Activated CD8-positive, alpha-beta memory T cell treated with anti-CD3 and anti-CD28 coated beads for 36 hours (primary cell): Measurements from ENCODE around the gene YWHAH. TPM values are rescaled to one million over a fixed set of nuclear protein-coding genes. Genes with fewer than 3 reads are reported as not detected.

ENCODE experiments used
- CTCF ChIA-PET: fragments of 350-600 bp; sonication (Branson Sonifier 250); formaldehyde crosslinking; loops from one replicate; lab custom pipeline; 2021; ENCODE audit warnings: antibody characterized with exemption; lab: Charles Lee
- POLR2A ChIA-PET: fragments of 350-600 bp; sonication (Branson Sonifier 250); formaldehyde crosslinking; loops from one replicate; lab custom pipeline; 2021; ENCODE audit warnings: antibody characterized with exemption; lab: Charles Lee
- total RNA-seq, 2 experiments: library from RNA; stranded (reverse); gene quantifications; one replicate each; pipeline ENCODE4 v1.2.3, GENCODE V29; 2021

Gene YWHAH
- total RNA-seq, 2 experiments from 2014 or later: 199 to 223 TPM

DNA sequence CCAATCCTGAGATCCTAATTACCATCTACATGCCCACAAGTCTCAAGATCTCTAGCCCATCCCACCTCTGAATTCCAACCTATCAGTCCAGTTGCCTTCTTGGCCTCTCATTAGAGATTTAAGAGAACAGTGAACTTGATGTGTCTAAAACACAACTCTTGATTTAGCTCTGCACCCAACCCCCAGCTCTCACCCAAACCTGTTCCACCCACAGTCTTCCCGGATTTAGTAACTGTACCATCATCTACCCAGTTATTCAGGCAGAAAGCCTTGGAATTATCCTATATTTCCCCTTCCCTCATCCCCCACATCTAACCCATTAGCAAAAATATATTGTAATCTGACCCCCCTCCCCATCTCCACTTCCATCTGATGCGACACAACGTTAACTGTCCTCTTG, 24.0 kb upstream of the YWHAH start:
- ChIA-PET POLR2A (no interaction called here), CTCF (no interaction called here)

DNA sequence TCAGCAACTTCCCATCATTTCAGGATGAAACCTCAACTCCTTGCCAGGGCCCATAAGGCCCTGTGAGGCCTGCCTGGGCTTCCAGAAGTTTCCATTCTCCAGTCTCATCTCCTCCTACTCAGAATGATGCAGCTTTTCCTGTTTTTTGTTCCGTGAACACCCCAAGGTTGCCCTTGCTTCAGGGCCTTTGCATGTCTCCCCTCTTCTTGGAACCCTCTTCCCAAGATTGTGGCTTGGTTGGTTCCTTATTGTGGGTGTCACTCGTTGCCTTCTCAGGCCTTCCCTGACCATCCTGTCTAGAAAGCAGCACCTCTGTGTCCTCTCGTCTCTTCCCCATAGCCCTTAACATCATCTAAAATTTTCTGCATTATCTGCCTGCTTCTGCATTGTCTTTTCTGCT, 23.2 kb upstream of the YWHAH start:
- POLR2A ChIA-PET: no interaction called here

DNA sequence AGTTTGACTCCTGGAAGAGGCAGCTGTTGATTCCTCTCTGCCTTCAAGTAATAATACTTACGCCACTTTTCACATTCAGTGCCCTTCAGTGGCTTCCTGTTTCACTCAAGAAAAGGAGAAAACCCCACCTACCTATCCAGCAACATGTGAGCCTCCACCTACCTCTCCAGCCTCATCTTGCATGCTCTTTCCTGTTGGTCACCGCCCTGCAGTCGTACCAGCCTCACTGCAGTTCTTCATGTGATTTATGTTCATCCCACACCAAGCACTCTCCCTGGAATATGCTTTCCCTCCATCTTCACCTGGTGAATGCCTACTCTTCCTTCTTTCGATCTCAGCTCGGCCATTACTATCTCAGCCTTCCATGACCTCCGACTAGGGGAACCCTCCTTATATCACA, 21.8 kb upstream of the YWHAH start:
- CTCF ChIA-PET: interaction anchor here (1.3 kb wide), 1 partner anchor 48 kb away, joined by 4 read pairs; no protein-coding TSS in a partner anchor
- POLR2A ChIA-PET: no interaction called here

More for the DNA sequence above, 23.2 kb upstream of the YWHAH start:
- CTCF ChIA-PET: no interaction called here

DNA sequence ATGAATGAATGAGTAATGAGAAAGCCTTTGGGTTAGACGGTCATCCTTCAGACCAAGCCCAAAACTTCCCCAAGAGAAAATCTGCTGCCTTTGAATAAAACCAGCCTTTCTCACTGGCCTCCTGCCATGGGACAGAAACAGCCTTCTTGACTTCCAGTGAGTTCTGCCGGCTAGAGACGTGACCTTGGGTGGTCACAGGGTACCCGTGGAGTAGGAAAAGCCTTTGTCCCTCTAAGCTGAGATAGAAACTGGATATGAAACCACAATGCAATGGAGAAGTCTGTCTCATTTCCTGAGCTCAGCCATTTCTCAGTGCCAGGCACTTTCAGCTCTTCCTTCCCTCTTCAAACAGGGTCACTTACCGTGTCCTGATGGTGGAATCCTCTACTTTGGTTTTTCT, 21.2 kb upstream of the YWHAH start:
- CTCF ChIA-PET: no interaction called here
- POLR2A ChIA-PET: no interaction called here

DNA sequence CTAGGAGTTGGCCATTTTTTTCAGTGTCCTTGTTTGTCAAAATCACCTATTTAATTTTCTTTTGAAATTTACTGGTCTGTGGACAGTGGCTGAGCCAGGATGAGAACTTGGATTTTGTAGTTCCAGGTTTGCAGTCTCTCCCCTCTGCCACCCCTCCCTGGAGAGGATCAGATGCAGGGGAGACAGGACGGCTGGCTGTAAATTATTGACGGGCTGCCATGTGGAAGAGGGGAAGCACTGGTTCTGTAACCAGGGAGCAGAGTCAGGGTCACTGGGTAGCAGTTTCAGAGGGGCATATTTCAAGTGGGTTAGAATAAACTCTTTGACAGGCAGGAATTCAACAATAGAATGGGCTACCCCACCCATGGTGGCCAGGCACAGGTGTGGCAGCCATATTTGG, 20.6 kb upstream of the YWHAH start:
- ChIA-PET CTCF (no interaction called here), POLR2A (no interaction called here)

DNA sequence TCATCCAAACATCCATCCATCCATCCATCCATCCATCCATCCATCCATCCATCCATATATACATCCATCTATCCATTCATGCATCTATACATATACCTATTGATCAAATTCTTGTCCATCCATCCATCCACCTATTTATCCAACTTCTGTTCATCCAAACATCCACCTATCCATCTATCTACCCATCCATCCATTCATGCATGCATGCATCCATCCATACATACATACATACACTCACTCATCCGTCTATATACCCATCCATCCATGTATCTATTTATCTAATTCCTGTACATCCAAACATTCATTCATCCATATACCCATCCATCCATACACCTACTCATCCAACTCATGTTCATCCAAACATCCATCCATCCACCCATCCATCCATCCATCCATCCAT, 19.3 kb upstream of the YWHAH start:
- POLR2A ChIA-PET: no interaction called here
- CTCF ChIA-PET: no interaction called here

DNA sequence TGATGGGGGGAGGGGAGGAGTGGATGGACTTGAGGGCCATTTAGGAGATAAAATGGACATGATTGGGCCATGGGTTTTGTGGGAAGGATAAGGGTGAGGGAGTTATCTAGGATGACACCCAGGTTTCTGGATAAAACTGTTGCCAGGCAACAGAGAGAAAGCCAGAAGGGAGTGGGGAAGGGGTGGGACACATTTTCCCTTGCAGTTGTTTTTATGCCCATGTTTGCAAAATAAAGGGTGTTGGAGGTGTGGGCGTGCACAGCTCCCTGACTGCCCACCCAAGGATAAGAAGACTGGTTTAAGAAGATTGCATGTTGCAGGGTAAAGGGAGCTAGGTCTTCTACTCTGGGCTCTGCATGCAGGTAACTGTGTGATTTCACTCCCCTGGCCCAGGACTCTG, 18.3 kb upstream of the YWHAH start:
- ChIA-PET CTCF (no interaction called here), POLR2A (no interaction called here)

DNA sequence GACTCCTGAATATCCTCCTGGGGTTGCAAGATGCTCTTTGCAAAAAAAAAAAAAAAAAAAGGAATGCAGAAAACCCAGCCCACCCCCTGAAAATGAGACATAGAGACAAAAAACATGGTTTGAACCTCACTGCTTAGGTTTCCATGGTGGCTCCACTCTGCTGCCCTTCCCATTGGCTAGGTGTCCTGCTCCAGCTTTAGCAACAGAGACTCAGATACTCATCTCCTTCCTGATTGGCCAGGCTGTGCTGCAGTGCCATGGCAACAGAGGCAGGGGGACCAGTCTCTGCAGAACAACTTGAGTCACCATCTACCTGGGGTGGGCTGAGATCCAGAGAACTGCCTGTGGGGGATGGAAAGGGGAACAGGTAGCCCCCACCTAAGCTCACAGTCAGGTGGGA, 17.4 kb upstream of the YWHAH start:
- CTCF ChIA-PET: interaction anchor here (0.7 kb wide), 1 partner anchor 149 kb away, joined by 4 read pairs; no protein-coding TSS in a partner anchor
- POLR2A ChIA-PET: no interaction called here

DNA sequence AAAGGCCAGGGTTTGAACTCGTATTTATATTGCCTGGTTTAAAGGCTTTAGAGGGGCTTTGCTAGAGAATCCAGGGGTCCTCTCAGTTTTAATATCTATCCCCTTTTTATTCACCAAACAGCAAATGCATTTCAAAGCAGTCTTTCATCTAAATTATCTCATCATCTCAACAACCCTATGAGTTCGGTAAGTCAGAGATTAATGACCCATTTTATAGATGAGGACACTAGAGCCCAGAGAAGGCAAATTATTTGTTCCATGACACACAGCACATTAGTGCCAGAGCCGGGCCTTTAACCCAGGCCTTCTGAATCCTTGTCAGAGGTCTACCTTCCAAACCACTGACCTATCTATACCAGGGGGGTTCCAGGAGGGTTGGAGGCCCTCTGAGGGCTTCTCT, 16.8 kb upstream of the YWHAH start:
- CTCF ChIA-PET: no interaction called here
- POLR2A ChIA-PET: no interaction called here

DNA sequence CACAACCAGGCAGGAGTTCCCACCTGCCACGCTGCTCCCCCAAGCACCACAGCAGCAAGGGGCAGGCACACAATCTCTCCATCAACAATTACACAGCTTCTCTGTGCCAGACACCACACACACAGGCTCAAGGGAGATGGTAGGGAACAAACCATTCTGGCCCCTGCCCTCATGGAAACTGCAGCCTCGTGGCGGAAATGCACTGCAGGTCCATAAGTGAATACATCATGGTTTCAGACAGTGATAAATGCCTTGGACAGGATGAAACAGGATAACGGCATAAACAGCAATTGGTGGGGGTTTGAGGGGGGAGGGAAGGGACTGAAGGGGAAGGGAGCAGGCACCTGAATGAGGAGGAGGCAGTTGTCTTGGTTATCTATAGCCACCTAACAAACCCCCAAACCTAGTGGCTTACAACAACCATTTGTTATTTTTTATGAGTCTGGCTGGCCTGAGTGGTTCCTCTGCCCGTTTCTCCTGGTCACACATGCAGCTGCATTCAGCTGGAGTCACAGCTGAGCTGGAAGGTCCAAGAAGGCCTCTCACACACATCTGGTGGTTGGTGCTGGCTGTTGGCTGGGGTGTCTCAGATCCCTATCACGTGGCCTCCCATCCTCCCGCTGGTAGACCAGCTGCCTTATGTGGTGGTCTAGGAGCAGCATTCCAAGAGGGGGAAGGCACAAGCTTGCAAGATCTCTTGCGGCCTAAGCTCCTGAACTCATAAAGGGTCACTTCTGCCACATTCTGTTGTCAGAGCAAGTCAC, 15.0 kb upstream of the YWHAH start:
- POLR2A ChIA-PET: interaction anchor here (1.1 kb wide), 1 partner anchor 28 kb away, joined by 3 read pairs; no protein-coding TSS in a partner anchor
- CTCF ChIA-PET: interaction anchor here (0.5 kb wide), 1 partner anchor 320 kb away, joined by 3 read pairs; no protein-coding TSS in a partner anchor

DNA sequence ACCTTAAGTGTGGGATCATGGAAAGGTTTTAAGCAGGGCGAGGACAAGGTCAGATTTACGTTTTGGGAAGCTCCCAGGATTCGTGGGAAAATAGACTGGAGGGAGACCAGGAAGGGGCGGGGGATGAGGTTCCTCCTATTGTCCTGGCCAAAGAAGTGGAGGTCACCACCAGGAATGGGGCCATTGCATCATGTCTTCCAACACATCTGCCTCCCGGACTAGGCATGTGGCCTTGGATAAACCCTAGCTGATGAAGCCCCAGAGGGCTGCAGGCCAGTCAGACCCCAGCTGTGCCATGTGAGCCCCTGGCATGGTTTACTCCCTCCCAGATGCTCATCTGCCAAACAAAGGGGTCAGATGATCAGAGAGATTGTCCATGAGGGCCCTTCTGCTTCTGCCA, 11.5 kb upstream of the YWHAH start:
- ChIA-PET POLR2A (no interaction called here), CTCF (no interaction called here)

DNA sequence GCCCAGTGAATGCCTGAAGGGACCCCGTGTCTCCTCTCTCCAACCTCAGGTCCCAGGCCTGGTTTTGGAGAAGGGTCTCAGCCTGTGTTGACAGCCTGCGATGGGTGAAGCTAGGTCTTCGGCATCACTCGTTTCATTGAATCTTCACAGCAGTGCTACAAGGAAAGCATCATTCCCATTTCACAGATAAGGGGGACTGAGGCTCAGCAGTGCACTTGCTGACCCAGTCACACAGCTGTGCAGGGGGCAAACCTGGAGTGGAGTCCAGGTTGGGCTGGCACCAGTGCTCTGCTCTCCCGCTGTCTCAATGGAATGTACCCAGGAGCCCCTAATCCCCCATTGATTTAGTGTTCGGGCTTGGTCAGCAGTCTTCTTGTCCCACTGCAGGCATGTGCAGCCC, 10.9 kb upstream of the YWHAH start:
- CTCF ChIA-PET: no interaction called here
- POLR2A ChIA-PET: no interaction called here

DNA sequence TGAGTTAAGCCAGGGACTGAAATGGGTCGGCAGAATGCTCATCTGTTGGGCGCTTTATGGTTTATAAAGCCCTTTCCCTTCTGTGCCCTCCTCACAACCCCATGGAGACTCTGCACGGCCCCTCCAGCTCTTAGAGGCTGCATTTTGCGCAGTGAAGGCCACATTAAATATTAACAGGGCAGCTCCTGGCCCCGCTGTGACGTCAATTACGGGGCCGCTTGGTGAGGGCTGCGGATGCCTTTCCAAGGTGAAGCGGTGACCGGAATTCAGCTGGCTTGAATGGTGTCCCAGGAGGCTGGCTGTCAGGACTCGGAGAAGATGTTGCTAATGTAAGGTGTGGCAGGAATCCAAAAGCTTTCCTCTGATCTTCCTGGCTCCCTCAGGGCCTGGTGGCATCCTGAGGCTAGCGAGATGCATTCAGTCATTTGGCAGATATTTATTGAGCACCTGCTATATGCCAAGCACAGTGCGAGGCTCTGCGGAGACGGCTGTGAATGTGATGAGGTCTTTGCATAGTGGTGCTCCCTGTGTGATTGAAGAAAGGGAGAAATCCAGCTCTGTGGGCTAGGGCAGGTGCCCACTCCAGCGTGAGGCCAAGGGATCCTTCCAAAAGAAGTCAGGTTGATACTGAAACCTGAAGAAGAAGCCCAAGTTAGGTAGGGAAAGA, 10.4 kb upstream of the YWHAH start:
- CTCF ChIA-PET: no interaction called here
- POLR2A ChIA-PET: no interaction called here

DNA sequence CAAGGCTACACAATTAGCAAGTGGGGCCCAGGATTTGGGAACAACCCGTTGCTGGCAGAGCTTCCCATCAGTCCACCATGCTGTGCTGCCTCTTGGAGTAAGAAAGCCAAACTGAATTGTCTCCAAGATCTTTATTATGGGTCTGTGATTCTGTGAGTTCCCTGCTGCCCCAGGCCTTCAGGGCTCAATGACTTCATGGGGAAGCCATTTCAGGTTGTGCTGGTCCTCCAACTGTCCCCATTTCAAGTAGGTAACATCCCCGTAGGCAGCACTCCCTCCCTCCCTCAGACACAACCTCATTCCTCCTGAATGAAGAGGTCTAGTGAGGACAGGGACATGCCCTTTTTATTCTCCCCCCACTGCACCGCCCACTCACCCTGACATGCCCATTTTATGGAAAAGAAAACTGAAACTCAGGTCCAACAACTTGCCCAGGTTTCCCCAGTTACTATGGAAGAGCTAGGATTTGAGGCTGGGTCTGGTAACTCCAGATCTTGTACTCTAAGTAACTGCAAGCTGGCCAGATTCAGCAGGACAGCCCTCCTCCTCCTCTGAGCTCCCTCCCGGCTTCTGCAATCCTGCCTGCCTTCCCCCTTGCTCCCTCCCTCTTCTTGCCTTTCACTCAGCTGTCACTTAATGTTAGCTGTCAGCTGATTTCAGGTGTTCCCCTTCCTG, 8.2 kb upstream of the YWHAH start:
- ChIA-PET POLR2A (no interaction called here), CTCF (no interaction called here)

DNA sequence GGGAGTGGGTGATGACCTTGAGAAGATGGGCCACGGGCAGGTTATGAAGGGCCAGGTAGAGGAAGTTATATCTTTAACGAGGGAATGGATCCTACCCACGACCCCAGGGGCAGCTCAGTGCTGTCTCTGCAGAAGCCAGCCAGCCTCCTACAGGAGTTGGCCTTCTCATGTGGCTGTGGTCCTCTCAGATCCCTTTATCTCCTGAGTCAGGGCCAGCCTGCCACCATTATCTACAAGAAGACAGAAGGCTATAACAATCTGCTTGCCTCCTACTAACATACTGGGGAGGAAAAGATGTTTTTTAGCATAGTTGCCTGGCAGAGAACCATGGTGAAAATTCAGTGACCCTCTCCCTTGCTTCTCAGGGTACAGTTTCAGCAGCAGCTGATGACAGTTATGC, 7.0 kb upstream of the YWHAH start:
- ChIA-PET CTCF (no interaction called here), POLR2A (no interaction called here)

DNA sequence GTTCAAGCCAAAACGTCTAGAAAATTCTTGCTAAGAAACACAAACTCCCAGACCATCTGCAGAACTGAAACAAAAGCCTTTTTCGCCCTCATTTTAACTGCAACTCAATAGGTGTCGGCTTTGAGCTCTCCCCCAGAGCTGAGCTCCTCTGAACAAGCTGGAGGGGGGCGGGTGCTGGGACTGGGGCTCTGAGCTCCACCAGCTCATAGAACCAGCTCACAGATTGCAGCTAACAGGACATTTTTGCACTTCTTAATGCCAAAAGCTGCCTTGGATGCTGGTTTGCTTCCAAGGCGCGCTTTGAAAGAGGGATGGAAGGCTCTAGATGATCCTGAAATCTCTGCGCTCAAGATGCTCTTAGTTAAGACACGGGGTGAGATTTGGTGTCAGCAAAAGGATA, 6.0 kb upstream of the YWHAH start:
- POLR2A ChIA-PET: no interaction called here
- CTCF ChIA-PET: interaction anchor here (0.7 kb wide), 1 partner anchor 157 kb away, joined by 3 read pairs; no protein-coding TSS in a partner anchor

DNA sequence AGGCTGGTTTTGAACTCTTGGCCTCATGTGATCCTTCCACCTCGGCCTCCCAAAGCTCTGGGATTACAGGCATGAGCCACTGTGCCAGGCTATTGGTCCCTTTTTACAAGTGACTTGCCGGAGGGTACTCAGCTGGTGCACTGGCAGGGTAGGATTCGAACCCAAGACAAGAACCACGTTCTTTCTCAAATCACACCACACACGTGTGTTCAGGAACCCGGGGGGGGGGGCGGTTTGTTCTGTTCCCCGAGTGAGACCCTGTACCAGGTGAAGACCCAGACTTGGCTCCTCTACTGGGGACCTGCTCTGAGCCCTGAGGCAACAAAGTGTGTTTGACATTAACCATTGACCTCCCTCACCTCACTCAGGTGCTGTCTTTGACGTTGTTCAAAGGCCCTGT, 3.8 kb upstream of the YWHAH start:
- CTCF ChIA-PET: no interaction called here
- POLR2A ChIA-PET: no interaction called here

DNA sequence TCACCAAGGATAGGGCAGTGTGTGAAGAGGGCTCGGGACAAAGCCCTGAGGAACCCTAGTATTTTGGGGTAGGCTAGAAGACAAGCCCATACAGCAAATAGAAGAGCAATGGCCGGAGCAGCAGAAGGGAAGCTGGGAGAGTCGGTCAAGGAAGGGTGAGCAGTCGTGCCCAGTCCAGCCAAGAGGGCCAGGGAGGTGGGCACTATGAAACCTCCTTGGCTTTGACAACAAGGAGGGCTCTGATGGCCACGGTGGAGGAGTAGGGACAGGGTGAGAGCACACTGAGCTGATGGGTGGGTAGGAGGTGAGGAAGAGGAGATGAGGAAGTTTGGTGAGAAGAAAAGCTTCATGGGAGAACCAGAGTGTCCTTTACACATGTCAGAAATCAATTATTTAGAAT, 2.2 kb upstream of the YWHAH start:
- POLR2A ChIA-PET: interaction anchor here (0.6 kb wide), 1 partner anchor 200 kb away, joined by 3 read pairs; no protein-coding TSS in a partner anchor
- CTCF ChIA-PET: no interaction called here

DNA sequence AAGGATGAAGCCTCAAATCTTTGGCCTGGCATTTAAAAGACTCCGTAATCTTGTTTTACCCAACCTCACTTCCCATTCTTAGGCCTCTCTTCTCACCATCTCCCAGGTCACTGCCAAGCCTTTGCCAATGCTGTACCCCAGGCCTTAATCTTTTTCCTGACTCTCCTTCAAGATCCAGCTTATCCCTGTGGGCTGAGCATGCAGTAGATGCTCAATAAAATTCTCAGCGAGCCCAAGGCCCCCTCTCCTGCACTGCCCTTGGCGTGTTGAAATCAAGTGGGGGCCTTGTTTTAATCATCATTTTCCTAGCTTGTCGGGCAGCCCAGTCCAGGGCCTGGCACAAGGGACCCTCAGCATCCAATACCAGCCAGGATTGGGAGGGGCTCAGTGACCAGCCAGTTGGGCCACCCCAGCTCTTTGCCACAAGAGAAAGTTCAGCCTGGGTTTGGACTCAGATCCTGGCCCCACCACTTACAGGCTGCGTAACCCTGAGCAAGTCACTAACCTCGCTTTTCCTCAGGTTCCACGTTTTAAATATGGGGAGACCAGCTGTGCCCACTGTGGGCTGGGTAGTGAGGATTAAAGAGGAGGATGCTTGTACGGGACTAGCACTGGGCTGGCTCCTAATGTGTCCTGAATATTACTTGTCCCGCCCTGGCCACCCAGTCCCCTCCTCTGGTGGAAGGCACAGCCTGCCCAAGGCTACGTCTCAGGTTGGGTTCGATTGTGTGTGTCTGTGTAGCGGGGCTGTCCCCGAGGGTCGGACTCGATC, 943 bp upstream of the YWHAH start:
- ChIA-PET POLR2A (no interaction called here), CTCF (no interaction called here)
